Activated T-cell treated with anti-CD3 and anti-CD28 coated beads, Interleukin-2, amount 50 U/mL, for 72 hours (primary cell): Measurements from ENCODE around the gene PNPLA2. TPM values are rescaled to one million over a fixed set of nuclear protein-coding genes. Genes with fewer than 3 reads are reported as not detected.

Experiments used
- ATAC-seq, 2 donors: fragments of 150-1000 bp; cut with Tn5 transposase; replicated peaks in 1 of 2; 2 replicates each; pipeline ENCODE4 v1.10.0; 2021; ENCODE audit warnings: moderate library complexity in 2 of 2, mild to moderate bottlenecking in 1 of 2
- DNase-seq, 2 donors: peaks; one replicate each; pipeline ENCODE4 v3.0.0; 2021 to 2022; ENCODE audit warnings: mixed read lengths in 1 of 2
- H3K27ac Mint-ChIP-seq: one replicate; pipeline ENCODE4 v1.8.0; 2022; ENCODE audit warnings: mild to moderate bottlenecking, moderate library complexity, mixed read lengths
- H3K27me3 Mint-ChIP-seq: one replicate; pipeline ENCODE4 v1.8.0; 2022; ENCODE audit warnings: low read depth, mixed read lengths
- H3K36me3 Mint-ChIP-seq, 2 donors: one replicate each; pipeline ENCODE4 v1.8.0; 2022; ENCODE audit warnings: mixed read lengths in 2 of 2, mild to moderate bottlenecking in 1 of 2; ENCODE audit not compliant: insufficient read depth in 2 of 2
- H3K4me1 Mint-ChIP-seq: one replicate; pipeline ENCODE4 v1.8.0; 2022; ENCODE audit warnings: low read depth, mixed read lengths
- H3K4me3 Mint-ChIP-seq, 2 donors: one replicate each; pipeline ENCODE4 v1.8.0; 2022; ENCODE audit warnings: mild to moderate bottlenecking in 2 of 2, mixed read lengths in 2 of 2, moderate library complexity in 2 of 2
- H3K9me3 Mint-ChIP-seq, 2 donors: one replicate each; pipeline ENCODE4 v1.8.0; 2022; ENCODE audit warnings: mixed read lengths in 2 of 2
- total RNA-seq, 2 donors: library from RNA; stranded (reverse); gene quantifications; one replicate each; pipeline ENCODE4 v1.2.3, GENCODE V29; 2022

PNPLA2 gene
- total RNA-seq, 2 donors from 2014 or later: 64.5 to 77.1 TPM

DNA sequence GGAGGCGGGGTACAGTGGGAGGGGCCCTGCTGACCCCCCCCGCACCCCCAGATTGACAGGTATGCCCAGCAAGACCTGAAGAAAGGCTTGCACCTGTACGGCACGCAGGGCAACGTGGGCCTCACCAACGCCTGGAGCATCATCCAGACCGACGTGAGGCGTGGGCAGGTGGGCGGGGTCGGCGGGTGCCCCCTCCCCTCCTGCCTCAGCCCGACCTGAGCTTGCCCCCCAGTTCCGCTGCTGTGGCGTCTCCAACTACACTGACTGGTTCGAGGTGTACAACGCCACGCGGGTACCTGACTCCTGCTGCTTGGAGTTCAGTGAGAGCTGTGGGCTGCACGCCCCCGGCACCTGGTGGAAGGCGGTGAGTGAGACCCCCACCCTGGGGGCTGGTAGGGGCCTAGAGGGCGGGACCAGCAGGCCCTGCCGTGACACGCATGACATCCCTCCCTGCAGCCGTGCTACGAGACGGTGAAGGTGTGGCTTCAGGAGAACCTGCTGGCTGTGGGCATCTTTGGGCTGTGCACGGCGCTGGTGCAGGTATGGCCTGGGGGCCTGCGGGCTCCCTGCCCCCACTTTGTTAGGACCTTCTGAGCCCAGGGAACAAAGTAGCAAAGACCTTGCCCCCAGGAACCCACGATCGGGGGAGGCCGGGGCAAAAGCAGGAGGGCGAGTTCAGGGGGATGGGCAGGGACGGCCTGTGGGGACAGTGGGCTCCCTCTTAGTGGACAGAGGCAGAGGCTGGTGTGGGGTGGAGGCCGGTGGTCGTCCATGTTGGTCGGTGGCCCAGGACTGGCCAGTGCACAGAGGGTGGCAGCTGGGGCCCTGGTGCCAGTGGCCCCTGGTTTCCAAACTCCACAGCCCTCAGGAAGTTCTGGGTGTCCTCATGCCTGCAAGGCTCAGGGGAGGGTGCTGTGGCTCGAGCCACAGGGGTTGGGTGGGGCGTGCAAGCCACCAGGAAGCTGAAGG lies 47.0 kb downstream of the PNPLA2 start:
- no peaks in the 10 kb centered on the region for H3K36me3 Mint-ChIP-seq
- H3K27me3 Mint-ChIP-seq: no peaks in the 10 kb centered on the region
- ATAC-seq: no peak
- no peaks in the 10 kb centered on the region for H3K9me3 Mint-ChIP-seq
- H3K27ac Mint-ChIP-seq: no peak overlapping the region
- no peak overlapping the region for H3K4me3 Mint-ChIP-seq
- no peak for DNase-seq
- H3K4me1 Mint-ChIP-seq: no peaks in the 10 kb centered on the region

- H3K27ac Mint-ChIP-seq: no peak overlapping the region
- ATAC-seq (no peak), DNase-seq (no peak)
- H3K27me3 Mint-ChIP-seq: no peaks in the 10 kb centered on the region
- H3K4me3 Mint-ChIP-seq: no peak overlapping the region
- H3K36me3 Mint-ChIP-seq: no peaks in the 10 kb centered on the region
- no peaks in the 10 kb centered on the region for H3K4me1 Mint-ChIP-seq
- no peaks in the 10 kb centered on the region for H3K9me3 Mint-ChIP-seq
Measured at GRCh38 chr11:866481-866880, 47.8 kb downstream of the PNPLA2 start.

DNA sequence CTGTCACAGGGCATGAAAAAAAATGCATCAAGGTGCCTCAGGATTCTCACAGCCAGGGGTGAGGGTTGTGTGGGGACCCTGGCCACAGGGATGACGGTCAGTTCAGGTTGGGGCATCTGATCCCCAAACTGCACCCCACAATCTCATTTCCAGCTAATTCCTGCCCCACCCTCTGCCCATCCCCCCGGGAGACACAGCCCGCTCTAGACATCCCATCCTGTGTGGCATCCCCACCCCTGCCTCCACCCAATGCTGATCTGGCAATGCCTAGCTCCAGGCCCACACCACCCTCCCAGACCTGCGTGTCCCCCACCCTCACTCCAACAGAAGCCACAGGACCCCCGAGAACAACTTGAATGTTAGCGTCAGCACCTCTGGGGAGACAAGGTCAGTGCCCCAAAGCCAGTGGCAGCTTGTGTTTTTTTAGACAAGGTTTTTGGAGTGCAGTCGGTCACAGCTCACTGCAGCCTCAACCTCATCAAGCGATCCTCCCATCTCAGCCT lies 49.2 kb downstream of the PNPLA2 start:
- no peak for DNase-seq
- ATAC-seq: no peak
- Mint-ChIP-seq H3K27me3 (no peaks in the 10 kb centered on the region), H3K4me1 (no peaks in the 10 kb centered on the region), H3K4me3 (no peak overlapping the region), H3K27ac (no peak overlapping the region), H3K36me3 (no peaks in the 10 kb centered on the region), H3K9me3 (no peaks in the 10 kb centered on the region)

DNA sequence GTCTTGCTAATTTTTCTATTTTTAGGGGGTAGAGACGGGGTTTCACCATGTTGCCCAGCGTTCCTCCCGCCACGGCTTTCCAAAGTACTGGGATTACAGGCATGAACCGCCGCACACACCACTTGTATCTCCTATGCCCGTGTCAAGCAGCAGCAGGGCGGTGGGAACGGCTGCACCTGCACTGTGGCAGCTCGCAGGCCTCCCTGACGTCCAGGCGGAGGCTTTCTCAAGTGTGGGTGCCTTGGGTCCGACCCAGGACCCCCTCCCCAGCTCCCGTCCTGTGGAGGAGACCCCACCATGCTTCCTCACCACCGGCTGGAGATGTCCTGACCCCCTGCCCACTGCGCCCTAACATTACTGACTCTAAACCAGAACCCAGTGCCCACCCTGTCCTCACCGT lies 49.7 kb downstream of the PNPLA2 start:
- Mint-ChIP-seq H3K9me3 (no peaks in the 10 kb centered on the region), H3K36me3 (no peaks in the 10 kb centered on the region), H3K4me1 (no peaks in the 10 kb centered on the region), H3K27me3 (no peaks in the 10 kb centered on the region), H3K27ac (no peak overlapping the region), H3K4me3 (no peak overlapping the region)
- ATAC-seq (no peak), DNase-seq (no peak)

- no peak overlapping the region for H3K27ac Mint-ChIP-seq
- no peaks in the 10 kb centered on the region for H3K9me3 Mint-ChIP-seq
Measured at GRCh38 chr11:868802-869201, 50.1 kb downstream of the PNPLA2 start.

DNA sequence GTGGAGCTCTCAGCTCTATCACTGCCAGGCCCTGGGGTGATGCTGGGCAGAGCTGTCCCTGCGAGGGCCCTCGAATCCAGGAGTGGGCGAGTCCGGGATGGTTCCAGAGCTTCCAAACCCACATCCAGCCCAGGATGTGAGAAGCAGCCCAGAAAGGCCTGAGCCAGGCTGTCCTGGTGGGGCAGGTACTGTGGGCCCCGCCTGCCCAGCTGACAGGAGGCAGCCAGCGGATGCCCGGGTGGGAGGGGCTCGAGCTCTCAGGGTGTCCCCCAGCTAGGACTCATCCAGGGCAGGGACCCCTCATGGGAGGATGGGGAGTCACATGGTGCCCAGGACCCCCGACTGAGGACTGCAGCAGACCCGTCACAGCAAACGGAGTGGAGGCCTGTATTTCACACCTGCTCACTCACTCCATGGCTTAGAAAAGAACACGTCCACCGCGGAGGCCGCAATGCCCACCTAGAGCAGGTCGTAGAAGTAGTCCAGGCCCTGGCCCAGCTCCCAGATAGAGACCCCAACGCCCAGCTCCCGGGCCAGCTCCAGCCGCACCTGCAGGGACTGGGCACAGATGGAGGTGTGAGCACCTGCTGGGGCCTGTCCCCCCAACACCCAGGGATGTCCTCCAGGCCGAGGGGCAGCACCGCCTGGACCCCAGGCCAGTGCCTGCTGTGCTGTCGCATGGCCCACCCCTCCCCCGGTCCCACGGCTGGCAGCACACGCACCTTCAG lies 50.8 kb downstream of the PNPLA2 start:
- Mint-ChIP-seq H3K36me3 (no peaks in the 10 kb centered on the region), H3K4me1 (no peaks in the 10 kb centered on the region), H3K27me3 (no peaks in the 10 kb centered on the region), H3K9me3 (no peaks in the 10 kb centered on the region), H3K27ac (no peak overlapping the region), H3K4me3 (no peak overlapping the region)
- ATAC-seq (no peak), DNase-seq (no peak)

More at GRCh38 chr11:868802-869201, 50.1 kb downstream of the PNPLA2 start:
- Mint-ChIP-seq H3K36me3 (no peaks in the 10 kb centered on the region), H3K4me1 (no peaks in the 10 kb centered on the region), H3K27me3 (no peaks in the 10 kb centered on the region), H3K4me3 (no peak overlapping the region)
- DNase-seq (no peak), ATAC-seq (no peak)

DNA sequence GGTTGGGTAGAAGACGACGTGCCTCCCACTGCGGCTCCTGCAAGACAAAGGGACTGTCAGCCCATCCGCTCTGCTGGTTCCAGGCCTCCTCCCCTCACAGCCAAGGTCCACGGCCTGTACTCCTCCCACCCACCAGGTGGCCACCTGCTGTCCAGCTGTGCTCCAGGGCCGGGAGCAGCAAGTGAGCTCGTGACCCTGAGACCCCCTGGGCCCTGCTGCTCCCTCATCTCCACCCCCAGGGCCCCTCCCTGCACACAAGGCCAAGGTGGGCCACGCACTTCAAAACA lies 51.4 kb downstream of the PNPLA2 start:
- Mint-ChIP-seq H3K9me3 (no peaks in the 10 kb centered on the region), H3K27me3 (no peaks in the 10 kb centered on the region), H3K36me3 (no peaks in the 10 kb centered on the region), H3K27ac (no peak overlapping the region), H3K4me3 (no peak overlapping the region), H3K4me1 (no peaks in the 10 kb centered on the region)
- no peak for ATAC-seq
- no peak for DNase-seq

- Mint-ChIP-seq H3K36me3 (no peaks in the 10 kb centered on the region), H3K4me3 (no peak overlapping the region), H3K9me3 (no peaks in the 10 kb centered on the region), H3K4me1 (no peaks in the 10 kb centered on the region), H3K27ac (no peak overlapping the region), H3K27me3 (no peaks in the 10 kb centered on the region)
- DNase-seq: no peak
- no peak for ATAC-seq
Measured at GRCh38 chr11:870418-870817, 51.7 kb downstream of the PNPLA2 start.

DNA sequence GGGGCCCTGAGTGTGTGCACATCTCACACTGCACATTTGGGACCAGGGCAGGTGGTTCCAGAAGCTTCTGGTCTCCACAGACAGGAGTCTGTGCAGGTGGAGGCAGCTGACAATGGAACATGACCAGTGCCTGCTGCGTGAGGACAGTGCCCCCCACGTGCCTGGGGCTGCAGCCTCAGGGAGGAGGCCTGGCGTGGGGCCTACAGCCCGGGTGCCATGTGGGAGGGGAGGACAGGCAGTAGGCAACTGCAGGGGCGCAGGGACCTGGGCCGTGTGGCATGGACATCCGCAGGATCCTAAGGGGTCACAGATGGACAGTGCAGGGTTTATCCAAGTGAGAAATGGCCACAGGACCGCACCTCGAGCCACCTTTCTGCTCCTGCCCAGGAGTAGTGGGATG lies 52.8 kb downstream of the PNPLA2 start:
- ATAC-seq: no peak

DNA sequence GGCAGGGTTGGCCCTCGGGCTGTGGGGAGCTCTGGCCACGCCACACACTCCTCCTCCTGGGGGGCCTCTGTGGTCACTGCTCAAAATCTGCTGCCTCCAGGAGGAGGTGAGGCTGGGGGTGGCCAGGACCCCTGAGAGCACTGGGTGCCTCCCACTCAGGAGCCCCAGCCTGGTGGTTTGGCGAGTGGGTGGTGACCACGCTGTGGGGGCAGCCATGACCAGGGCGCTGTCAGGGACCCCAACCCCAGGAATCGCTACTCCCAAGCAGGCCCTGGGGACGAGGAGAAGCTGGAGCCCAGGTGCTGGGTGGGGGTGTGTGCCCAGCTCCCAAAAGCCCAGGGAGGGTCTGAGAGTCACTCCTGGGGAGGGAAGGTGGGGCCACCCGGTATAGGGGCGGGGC lies 54.1 kb downstream of the PNPLA2 start:
- H3K36me3 Mint-ChIP-seq: peaks cover 0 to 1% of the 10 kb centered on the region in 2 donors
- no peaks in the 10 kb centered on the region for H3K9me3 Mint-ChIP-seq
- H3K27ac Mint-ChIP-seq: no peak overlapping the region
- ATAC-seq (no peak), DNase-seq (no peak)
- no peaks in the 10 kb centered on the region for H3K4me1 Mint-ChIP-seq
- no peak overlapping the region for H3K4me3 Mint-ChIP-seq
- no peaks in the 10 kb centered on the region for H3K27me3 Mint-ChIP-seq

More for the DNA sequence above, 52.8 kb downstream of the PNPLA2 start:
- Mint-ChIP-seq H3K27ac (no peak overlapping the region), H3K4me1 (no peaks in the 10 kb centered on the region), H3K27me3 (no peaks in the 10 kb centered on the region), H3K9me3 (no peaks in the 10 kb centered on the region), H3K4me3 (no peak overlapping the region), H3K36me3 (no peaks in the 10 kb centered on the region)
- no peak for DNase-seq

- Mint-ChIP-seq H3K27ac (no peak overlapping the region), H3K9me3 (no peaks in the 10 kb centered on the region), H3K36me3 (peaks cover 0 to 2% of the 10 kb centered on the region in 2 donors), H3K4me3 (no peak overlapping the region), H3K4me1 (no peaks in the 10 kb centered on the region), H3K27me3 (no peaks in the 10 kb centered on the region)
- ATAC-seq (no peak), DNase-seq (no peak)
Measured at GRCh38 chr11:873706-874105, 55.0 kb downstream of the PNPLA2 start.
